Endothelial cell of hepatic sinusoid (primary cell): ENCODE measurements around the gene ATP2B3.

Experiments
- in situ Hi-C: cut with HindIII; loops from 2 replicates; pipeline ENCODE4 v1.10.0; 2017; ENCODE audit warnings: low sequenced_read_pairs

Gene ATP2B3

GRCh38 chrX:153487590-153488071 is 29.8 kb upstream of the ATP2B3 start:
- in situ Hi-C loops: no loop called here

GRCh38 chrX:153488231-153488914 is 29.1 kb upstream of the ATP2B3 start:
- in situ Hi-C loops: no loop called here

GRCh38 chrX:153490217-153490930 is 27.1 kb upstream of the ATP2B3 start:
- in situ Hi-C loops: no loop called here

GRCh38 chrX:153491351-153491914 is 26.0 kb upstream of the ATP2B3 start:
- in situ Hi-C loops: no loop called here

GRCh38 chrX:153491918-153492317 is 25.5 kb upstream of the ATP2B3 start:
- in situ Hi-C loops: no loop called here

GRCh38 chrX:153492543-153492942 is 24.9 kb upstream of the ATP2B3 start:
- in situ Hi-C loops: no loop called here

- in situ Hi-C loops: no loop called here
Observed at GRCh38 chrX:153493085-153493484, 24.4 kb upstream of the ATP2B3 start.

GRCh38 chrX:153494061-153494460 is 23.4 kb upstream of the ATP2B3 start:
- in situ Hi-C loops: no loop called here

GRCh38 chrX:153494541-153495361 is 22.7 kb upstream of the ATP2B3 start, which contains the start of gene BGN:
Gene BGN, plus strand, starts transcription at chrX:153494980. Its CDS starts 9,652 bp downstream, at chrX:153504632.
- in situ Hi-C loops: no loop called here

- in situ Hi-C loops: no loop called here
Observed at GRCh38 chrX:153495362-153495751, 22.1 kb upstream of the ATP2B3 start.

GRCh38 chrX:153495903-153496589 is 21.4 kb upstream of the ATP2B3 start:
- in situ Hi-C loops: no loop called here

- in situ Hi-C loops: no loop called here
Observed at GRCh38 chrX:153496590-153496959, 20.9 kb upstream of the ATP2B3 start.

GRCh38 chrX:153498453-153498852 is 19.0 kb upstream of the ATP2B3 start:
- in situ Hi-C loops: no loop called here

- in situ Hi-C loops: no loop called here
Observed at GRCh38 chrX:153499341-153499740, 18.1 kb upstream of the ATP2B3 start.

- in situ Hi-C loops: no loop called here
Observed at GRCh38 chrX:153499876-153500275, 17.6 kb upstream of the ATP2B3 start.

- in situ Hi-C loops: no loop called here
Observed at GRCh38 chrX:153500676-153501280, 16.7 kb upstream of the ATP2B3 start.

GRCh38 chrX:153501530-153501929 is 15.9 kb upstream of the ATP2B3 start:
- in situ Hi-C loops: no loop called here

GRCh38 chrX:153502131-153502530 is 15.3 kb upstream of the ATP2B3 start:
- in situ Hi-C loops: no loop called here

GRCh38 chrX:153502796-153503195 is 14.6 kb upstream of the ATP2B3 start:
- in situ Hi-C loops: no loop called here

GRCh38 chrX:153504445-153505016 is 12.9 kb upstream of the ATP2B3 start:
- in situ Hi-C loops: no loop called here
